GM18519 (cell line): Measurements from ENCODE around the gene KCND1.

ENCODE experiments used
- ATAC-seq: cut with Tn5 transposase; IDR thresholded peaks from one replicate; pipeline ENCODE4 v1.9.1; 2021; ENCODE audit warnings: mild to moderate bottlenecking, moderate library complexity; ENCODE audit not compliant: unreplicated experiment, low FRiP score

KCND1 gene

GRCh38 chrX:48975041-48975440, 3.4 kb upstream of the KCND1 start:
- no peak for ATAC-seq

- ATAC-seq, result no peak
Measured at GRCh38 chrX:48974574-48974973, 2.9 kb upstream of the KCND1 start.

DNA sequence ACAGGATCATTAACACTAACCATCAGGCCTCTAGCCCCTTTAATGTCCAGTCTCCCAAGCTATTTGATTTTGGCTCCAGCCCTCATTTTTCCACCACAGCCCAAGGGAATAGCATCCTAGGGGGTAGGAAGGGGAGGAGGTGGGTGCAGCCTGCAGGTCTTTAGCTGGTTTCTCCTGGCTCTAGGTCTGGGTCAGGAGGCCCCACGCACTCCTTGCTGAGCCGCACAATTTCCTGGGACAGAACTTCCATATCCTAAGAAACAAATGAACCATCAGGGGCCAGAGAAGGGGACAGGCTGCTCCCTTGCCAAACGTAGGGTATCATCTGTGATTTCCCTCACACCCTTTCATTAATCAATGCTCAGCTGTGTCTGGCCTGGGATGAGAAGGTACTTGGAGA, 2.4 kb upstream of the KCND1 start:
- no peak for ATAC-seq

GRCh38 chrX:48972220-48973164, 848 bp upstream of the KCND1 start:
- ATAC-seq, result no peak

DNA sequence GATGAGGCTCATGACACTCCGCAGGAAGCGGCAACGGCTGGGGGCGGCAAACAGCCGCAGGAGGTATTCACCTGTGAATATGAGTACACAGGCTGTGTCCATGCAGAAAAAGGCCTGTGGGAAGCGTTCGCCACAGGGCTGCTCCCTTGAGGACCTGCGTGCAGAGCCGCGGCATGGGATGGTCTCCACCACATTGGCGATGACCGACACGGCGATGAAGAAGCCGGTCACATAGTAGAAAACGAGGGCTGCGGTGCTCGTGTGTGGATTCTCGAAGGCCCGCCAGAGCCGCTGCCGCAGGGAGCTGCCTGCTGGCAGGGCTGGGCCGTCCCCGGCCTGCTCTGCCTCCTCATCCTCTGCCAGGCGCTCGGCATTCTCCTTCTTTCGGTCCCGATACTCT, 2.2 kb downstream of the KCND1 start:
- no peak for ATAC-seq

- ATAC-seq, result no peak
Measured at GRCh38 chrX:48968377-48968776, 3.3 kb downstream of the KCND1 start.

DNA sequence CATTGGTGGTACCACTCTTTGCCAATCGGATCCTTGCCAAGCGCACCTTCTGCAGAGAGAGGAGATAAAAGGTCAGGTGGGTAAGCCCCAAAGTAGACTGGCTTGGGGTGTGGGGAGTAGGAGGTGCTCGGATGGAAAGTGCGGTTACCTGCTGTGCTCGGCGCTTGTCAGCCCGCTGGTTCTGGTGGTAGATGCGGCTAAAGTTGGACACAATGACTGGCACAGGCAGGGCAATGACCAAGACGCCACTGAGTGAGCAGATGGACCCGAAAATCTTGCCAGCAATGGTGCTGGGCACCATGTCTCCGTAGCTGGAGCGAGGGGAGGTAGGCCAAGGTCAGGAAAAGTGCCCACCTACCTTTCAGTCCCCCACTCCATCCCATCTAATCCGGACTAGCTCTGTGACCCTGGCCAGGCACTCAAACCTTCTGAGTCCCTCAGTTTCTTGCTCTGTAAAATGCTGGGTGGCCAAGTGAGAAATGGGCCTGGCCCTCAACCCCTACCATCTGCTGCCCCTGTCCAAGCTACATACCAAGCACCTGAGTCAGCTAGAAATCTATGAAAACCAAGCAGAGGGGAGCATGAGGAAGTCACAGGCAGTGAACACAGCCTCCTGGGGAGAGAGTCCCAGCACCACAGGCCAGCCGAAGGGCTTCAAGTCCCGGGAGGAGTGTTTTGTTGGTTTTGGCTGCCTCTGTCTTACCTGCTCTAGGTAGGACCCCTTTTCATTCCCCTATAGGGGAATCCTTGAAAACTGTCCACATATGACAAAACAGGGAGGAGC, 4.7 kb downstream of the KCND1 start:
- no peak for ATAC-seq

DNA sequence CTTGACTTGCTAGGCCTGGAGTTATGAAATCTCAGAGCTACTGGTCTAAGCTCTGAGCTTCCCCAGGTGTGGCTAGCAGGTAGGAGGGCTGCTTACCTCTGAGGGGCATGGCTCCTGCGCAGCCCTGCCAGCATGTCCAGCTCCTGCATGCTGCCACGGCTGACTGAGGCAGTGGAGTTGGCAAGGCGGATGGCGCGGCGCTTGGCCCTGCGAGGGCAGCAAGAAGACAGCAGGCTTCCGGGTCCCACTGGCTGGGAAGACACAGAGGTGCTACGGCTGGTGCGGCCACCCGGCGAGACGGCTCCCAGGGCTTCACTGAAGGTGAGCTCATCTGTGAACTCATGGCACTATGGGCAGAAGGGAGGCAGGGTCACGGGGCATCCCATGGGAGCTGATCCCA, 5.7 kb downstream of the KCND1 start:
- no peak for ATAC-seq

DNA sequence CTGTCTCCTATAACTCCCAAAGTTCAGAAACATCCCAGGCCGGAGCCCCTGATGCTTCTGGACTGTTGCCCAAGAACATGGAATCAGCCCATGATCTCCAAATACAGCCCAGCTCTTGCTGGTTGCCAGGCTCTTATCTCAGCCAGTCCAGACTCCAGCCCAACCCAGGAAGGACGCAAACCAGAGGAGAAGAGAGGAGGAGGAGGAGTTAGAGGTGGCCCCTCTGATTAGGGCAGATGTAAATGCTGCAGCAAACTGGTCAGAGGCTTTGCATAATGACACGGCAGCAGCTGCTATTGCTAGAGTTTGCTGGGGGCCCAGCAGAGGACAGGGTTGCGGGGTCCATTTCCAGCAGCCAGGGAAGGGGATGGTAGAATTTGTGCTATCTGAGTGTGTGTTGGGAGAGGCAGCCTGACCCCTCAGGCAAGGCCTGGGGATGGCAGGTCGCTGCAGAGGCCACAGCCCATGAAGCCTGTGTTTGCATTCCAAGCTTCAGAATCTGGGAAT, 10.0 kb downstream of the KCND1 start:
- no peak for ATAC-seq

GRCh38 chrX:48960291-48960690, 11.4 kb downstream of the KCND1 start:
- no peak for ATAC-seq

GRCh38 chrX:48958635-48959094, 13.0 kb downstream of the KCND1 start:
- no peak for ATAC-seq

GRCh38 chrX:48957827-48958634, 13.6 kb downstream of the KCND1 start:
- peak; percentile 78 for ATAC-seq

- no peak for ATAC-seq
Measured at GRCh38 chrX:48957477-48957826, 14.2 kb downstream of the KCND1 start, which contains the start of gene OTUD5. OTUD5 (minus strand) TSS chrX:48957607; CDS start chrX:48957570, 37 bp downstream.

- ATAC-seq, result no peak
Measured at GRCh38 chrX:48956728-48957414, 14.8 kb downstream of the KCND1 start.

- no peak for ATAC-seq
Measured at GRCh38 chrX:48948589-48948988, 23.1 kb downstream of the KCND1 start.

DNA sequence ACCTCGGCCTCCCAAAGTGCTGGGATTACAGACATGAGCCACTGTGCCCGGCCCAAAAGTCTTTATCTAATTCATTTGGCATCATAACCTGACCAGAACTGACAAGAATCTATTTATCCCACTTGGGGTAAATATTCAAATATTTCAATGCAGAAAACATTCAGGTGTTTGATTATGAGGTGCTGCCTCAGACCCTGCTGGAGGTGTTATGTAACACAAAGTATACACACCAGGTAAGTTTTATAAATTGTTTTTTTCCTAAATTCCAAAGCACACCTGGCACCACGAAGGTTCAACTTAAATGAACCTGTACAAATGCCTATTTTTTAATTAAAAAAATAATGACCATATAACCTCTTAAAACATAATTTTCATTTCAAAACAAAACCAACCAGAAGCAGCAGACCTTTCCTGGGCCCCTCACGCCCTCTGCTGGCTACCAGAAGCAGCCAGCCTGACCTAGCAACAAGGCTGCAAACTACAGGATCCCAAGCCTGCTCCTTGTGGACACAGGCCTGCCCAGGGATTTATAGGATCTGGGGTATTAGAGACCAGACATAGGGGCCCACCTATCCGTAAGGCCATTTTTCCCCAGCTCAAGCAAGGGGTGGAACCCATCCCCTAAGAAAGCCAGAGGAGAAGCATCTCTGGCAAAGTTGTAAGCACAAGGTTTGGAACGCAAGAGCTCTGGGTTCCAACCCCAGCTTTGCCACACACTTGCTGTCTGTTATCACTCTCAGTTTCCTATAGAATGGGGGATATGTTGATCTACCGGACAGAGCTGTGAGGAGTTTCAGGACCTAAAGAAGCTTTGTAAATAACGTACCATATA, 25.9 kb downstream of the KCND1 start:
- ATAC-seq, result no peak

GRCh38 chrX:48942895-48943294, 28.7 kb downstream of the KCND1 start:
- ATAC-seq, result no peak

DNA sequence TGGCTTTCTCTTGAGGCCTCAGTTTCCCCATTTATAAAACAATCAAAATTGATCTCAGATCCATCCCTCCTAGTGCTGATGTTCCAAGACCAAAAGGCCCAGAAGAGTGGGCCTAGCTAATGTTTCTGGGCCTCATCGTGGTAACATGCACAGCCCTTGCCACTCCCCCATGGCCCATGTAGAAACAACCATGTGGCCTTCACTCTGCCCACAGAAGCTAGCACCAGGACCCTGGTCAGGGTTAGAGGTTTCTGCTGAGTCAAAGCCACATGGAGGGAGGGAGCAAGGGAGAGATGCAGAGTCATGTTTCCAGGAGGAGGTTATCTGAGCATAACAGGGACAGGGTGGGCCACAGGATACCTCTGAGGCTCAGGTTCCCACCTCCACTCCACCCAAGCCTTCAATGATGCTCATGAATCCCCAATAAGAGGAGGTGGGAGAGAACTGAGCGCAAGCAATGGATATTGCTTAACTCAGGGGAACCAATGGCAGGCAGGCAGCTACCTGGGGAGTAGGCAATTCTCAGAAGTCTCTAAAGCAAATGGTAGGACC, 31.2 kb downstream of the KCND1 start:
- ATAC-seq, result no peak
